H1 (cell line): ENCODE results near the gene FABP6. TPM values are rescaled to one million over a fixed set of nuclear protein-coding genes. Genes with fewer than 3 reads are reported as not detected.

ENCODE experiments used
- CTCF ChIA-PET: fragments of 300-600 bp; sonication (Branson Sonifier 250); formaldehyde crosslinking; loops from one replicate; lab custom pipeline; 2021; ENCODE audit not compliant: partially characterized antibody; lab: Charles Lee
- POLR2A ChIA-PET: fragments of 300-600 bp; sonication (Branson Sonifier 250); formaldehyde crosslinking; loops from one replicate; lab custom pipeline; 2021; ENCODE audit warnings: inconsistent platforms; ENCODE audit not compliant: partially characterized antibody; lab: Charles Lee
- DNase-seq, 2 experiments: peaks; one replicate each; pipeline versions ENCODE4 v3.0.0 to v3.0.0-alpha.2; 2010 to 2022; ENCODE audit warnings: low spot score in 2 of 2, low read depth in 1 of 2, mixed read lengths in 1 of 2
- FAIRE-seq: peaks from 2 replicates; lab custom pipeline; 2011; peaks lifted over from hg19 to GRCh38; lab: Jason Lieb, UNC
- H2AFZ ChIP-seq: 2 replicates; pipeline ENCODE4 v1.8.1; 2012; ENCODE audit warnings: low read length, inconsistent platforms
- H2AK5ac ChIP-seq: 2 replicates; pipeline ENCODE4 v1.6.1; 2013; ENCODE audit warnings: low read depth, low read length
- H2BK120ac ChIP-seq: replicated peaks from 2 replicates; pipeline ENCODE3; 2013; ENCODE audit warnings: low read depth, low read length, inconsistent platforms
- H2BK12ac ChIP-seq: 2 replicates; pipeline ENCODE4 v1.6.1; 2013; ENCODE audit warnings: low read depth, low read length
- H2BK15ac ChIP-seq: 2 replicates; pipeline ENCODE4 v1.6.1; 2013; ENCODE audit warnings: low read length
- H2BK20ac ChIP-seq: 2 replicates; pipeline ENCODE4 v1.6.1; 2013; ENCODE audit warnings: low read length
- H2BK5ac ChIP-seq: 2 replicates; pipeline ENCODE4 v1.6.1; 2013; ENCODE audit warnings: low read depth, low read length
- H3K14ac ChIP-seq: 2 replicates; pipeline ENCODE4 v1.6.1; 2013; ENCODE audit warnings: inconsistent platforms; ENCODE audit not compliant: insufficient read length
- H3K18ac ChIP-seq: 2 replicates; pipeline ENCODE4 v1.6.1; 2013; ENCODE audit warnings: low read length; ENCODE audit errors: extremely low read depth
- H3K23ac ChIP-seq: 2 replicates; pipeline ENCODE4 v1.6.1; 2013; ENCODE audit warnings: inconsistent platforms; ENCODE audit not compliant: insufficient read length
- H3K23me2 ChIP-seq: 2 replicates; pipeline ENCODE4 v1.6.1; 2013; ENCODE audit warnings: low read depth, low read length
- H3K27ac ChIP-seq: 2 replicates; pipeline ENCODE4 v1.6.1; 2011; ENCODE audit warnings: low read depth, low read length, inconsistent platforms
- H3K27me3 ChIP-seq, 4 experiments: replicated peaks in 1 of 4; 1 replicate in 1 of 4; 2 replicates in 3 of 4; pipeline versions ENCODE4 v1.6.1 to v1.8.1; 2011 to 2013; ENCODE audit warnings: low read length in 3 of 4, mild to moderate bottlenecking in 3 of 4, inconsistent platforms in 2 of 4, mixed read lengths in 2 of 4, moderate library complexity in 1 of 4; ENCODE audit not compliant: control insufficient read depth in 3 of 4, insufficient read depth in 3 of 4; ENCODE audit errors: extremely low read depth in 1 of 4
- H3K36me3 ChIP-seq, 4 experiments: 2 replicates each; pipeline versions ENCODE4 v1.6.1 to v1.8.1; 2011 to 2013; ENCODE audit warnings: mild to moderate bottlenecking in 4 of 4, low read length in 3 of 4, moderate library complexity in 2 of 4, control low read depth in 1 of 4, inconsistent platforms in 1 of 4; ENCODE audit not compliant: insufficient read depth in 4 of 4, control insufficient read depth in 2 of 4
- H3K4ac ChIP-seq: replicated peaks from 2 replicates; pipeline ENCODE3; 2013; ENCODE audit warnings: low read length, low read depth, mixed read lengths, inconsistent platforms; ENCODE audit not compliant: insufficient read length
- H3K4me1 ChIP-seq, 4 experiments: replicated peaks in 1 of 4; 1 replicate in 1 of 4; 2 replicates in 3 of 4; pipeline versions ENCODE4 v1.6.1 to v1.8.1; 2011 to 2013; ENCODE audit warnings: low read length in 3 of 4, inconsistent platforms in 2 of 4, mixed read lengths in 1 of 4; ENCODE audit not compliant: insufficient read depth in 4 of 4, control insufficient read depth in 3 of 4
- H3K4me2 ChIP-seq, 2 experiments: 2 replicates each; pipeline versions ENCODE4 v1.6.1 to v1.8.1; 2011 to 2013; ENCODE audit warnings: low read depth in 2 of 2, low read length in 2 of 2, control low read depth in 1 of 2, inconsistent platforms in 1 of 2, mild to moderate bottlenecking in 1 of 2; ENCODE audit not compliant: insufficient read depth in 1 of 2
- H3K4me3 ChIP-seq, 4 experiments: fragments of 200-600, 300-600 bp in 1 of 4; sonication (generic), shearing (Covaris generic), sonication (Bioruptor Twin) in 1 of 4; 2 replicates each; pipeline versions ENCODE4 v1.5.1 to v1.8.1; 2011 to 2016; ENCODE audit warnings: low read length in 4 of 4, low read depth in 3 of 4, control low read depth in 2 of 4, inconsistent platforms in 2 of 4, mild to moderate bottlenecking in 2 of 4, mixed read lengths in 1 of 4, moderate library complexity in 1 of 4; ENCODE audit not compliant: insufficient read depth in 2 of 4; ENCODE audit errors: extremely low read depth in 1 of 4
- H3K56ac ChIP-seq: replicated peaks from 2 replicates; pipeline ENCODE3; 2013; ENCODE audit warnings: low read depth, mild to moderate bottlenecking, mixed read lengths, low read length, inconsistent platforms; ENCODE audit not compliant: insufficient read length
- H3K79me1 ChIP-seq: 2 replicates; pipeline ENCODE4 v1.6.1; 2013; ENCODE audit warnings: low read depth, low read length, control low read depth
- H3K79me2 ChIP-seq, 2 experiments: 2 replicates each; pipeline versions ENCODE4 v1.6.1 to v1.8.1; 2012 to 2013; ENCODE audit warnings: low read length in 2 of 2, mild to moderate bottlenecking in 2 of 2, inconsistent platforms in 1 of 2; ENCODE audit not compliant: insufficient read depth in 2 of 2, control insufficient read depth in 1 of 2
- H3K9ac ChIP-seq, 4 experiments: replicated peaks in 1 of 4; 1 replicate in 1 of 4; 2 replicates in 3 of 4; pipeline versions ENCODE4 v1.6.1 to v1.8.1; 2011 to 2013; ENCODE audit warnings: low read depth in 3 of 4, low read length in 3 of 4, control low read depth in 2 of 4, mild to moderate bottlenecking in 2 of 4, moderate library complexity in 2 of 4, inconsistent platforms in 1 of 4; ENCODE audit errors: extremely low read depth in 1 of 4
- H3K9me3 ChIP-seq, 2 experiments: 2 replicates each; pipeline versions ENCODE4 v1.6.1 to v1.8.1; 2012 to 2013; ENCODE audit warnings: mild to moderate bottlenecking in 2 of 2, moderate library complexity in 2 of 2, control low read depth in 1 of 2, inconsistent platforms in 1 of 2, low read depth in 1 of 2, low read length in 1 of 2, mixed read lengths in 1 of 2; ENCODE audit not compliant: insufficient read depth in 2 of 2
- H4K20me1 ChIP-seq, 2 experiments: replicated peaks in 1 of 2; 2 replicates each; pipeline versions ENCODE3 to v1.8.1; 2011 to 2013; ENCODE audit warnings: inconsistent platforms in 2 of 2, low read length in 2 of 2, mild to moderate bottlenecking in 1 of 2; ENCODE audit not compliant: insufficient read depth in 2 of 2, control insufficient read depth in 1 of 2
- H4K5ac ChIP-seq: 2 replicates; pipeline ENCODE4 v1.6.1; 2013; ENCODE audit warnings: low read length, low read depth, mixed read lengths, inconsistent platforms; ENCODE audit not compliant: insufficient read length
- H4K8ac ChIP-seq: 2 replicates; pipeline ENCODE4 v1.8.0; 2013; ENCODE audit warnings: mild to moderate bottlenecking, moderate library complexity, low read length, inconsistent platforms; ENCODE audit not compliant: insufficient read depth; ENCODE audit errors: extremely low read depth
- H4K91ac ChIP-seq: replicated peaks from 2 replicates; pipeline ENCODE3; 2013; ENCODE audit warnings: low read length, mixed read lengths, inconsistent platforms; ENCODE audit not compliant: insufficient read length
- BCL11A ChIP-seq, 2 experiments: IDR thresholded peaks; one replicate each; pipeline ENCODE4 v1.6.1; 2011; ENCODE audit warnings: low read depth in 2 of 2, low read length in 2 of 2, mild to moderate bottlenecking in 2 of 2
- CREB1 ChIP-seq: IDR thresholded peaks from 2 replicates; pipeline ENCODE4 v1.6.1; 2012; ENCODE audit warnings: inconsistent platforms
- EGR1 ChIP-seq: IDR thresholded peaks from 2 replicates; pipeline ENCODE4 v1.6.1; 2011; ENCODE audit warnings: low read depth, low read length, borderline replicate concordance
- EZH2 ChIP-seq: fragments of 200-600 bp; sonication (generic); IDR thresholded peaks from 2 replicates; pipeline ENCODE4 v1.7.1; 2012; ENCODE audit warnings: low read depth, mild to moderate bottlenecking, moderate library complexity, low read length, inconsistent platforms; ENCODE audit not compliant: severe bottlenecking
- GTF2F1 ChIP-seq: IDR thresholded peaks from 2 replicates; pipeline ENCODE4 v1.6.1; 2012; ENCODE audit warnings: low read depth, low read length, improper control_type of control experiment, borderline replicate concordance
- HDAC6 ChIP-seq: IDR thresholded peaks from one replicate; pipeline ENCODE4 v1.7.1; 2012; ENCODE audit warnings: low read depth, mild to moderate bottlenecking, inconsistent platforms, low read length, moderate library complexity
- RFX5 ChIP-seq: IDR thresholded peaks from 2 replicates; pipeline ENCODE4 v1.6.1; 2011; ENCODE audit warnings: low read depth, low read length, improper control_type of control experiment, borderline replicate concordance
- SIX5 ChIP-seq: IDR thresholded peaks from 2 replicates; pipeline ENCODE4 v1.6.1; 2011; ENCODE audit warnings: mild to moderate bottlenecking, low read depth, low read length
- YY1 ChIP-seq: IDR thresholded peaks from 2 replicates; pipeline ENCODE4 v1.6.1; 2011; ENCODE audit warnings: low read depth, mild to moderate bottlenecking, low read length
- WGBS, 2 experiments: shearing (Covaris generic) in 1 of 2; methylation state at CpG; one replicate each; pipeline versions ENCODE4 v1.1.6 to v1.1.7; 2013 to 2015; ENCODE audit warnings: low lambda C conversion rate in 2 of 2, mixed read lengths in 2 of 2, inconsistent platforms in 1 of 2, low coverage in 1 of 2, missing lambda C conversion rate in 1 of 2; ENCODE audit not compliant: insufficient replicate concordance in 2 of 2, insufficient coverage in 1 of 2, insufficient read length in 1 of 2; ENCODE audit errors: extremely low coverage in 1 of 2, missing lambda C conversion rate in 1 of 2; 5-methylcytosine and 5-hydroxymethylcytosine counted together
- polyA plus RNA-seq, 7 experiments: library from polyadenylated mRNA; depleted of rRNA in 3 of 7; stranded (reverse) in 5 of 7; unstranded in 2 of 7; fragments of >200 nt in 5 of 7; fragments of 200-250 nt in 2 of 7; gene quantifications; 1 replicate in 5 of 7; 2 replicates in 1 of 7; 4 replicates in 1 of 7; pipeline versions ENCODE4 v1.2.1 to v1.2.3, GENCODE V29; 2011 to 2013; ENCODE audit warnings: missing spikeins in 2 of 7, mixed read lengths in 2 of 7
- total RNA-seq: library from RNA; stranded (reverse); fragmentation: NEBNext Ultra II Directional; extraction: Animal tissue kit (Norgen Biotek cat#: 25700); gene quantifications from 2 replicates; pipeline ENCODE4 v1.2.1, GENCODE V29; 2021
- TF ChIP-seq, protein P1 (sequence below): IDR thresholded peaks from 2 replicates; pipeline ENCODE4 v1.6.1; 2011; ENCODE audit warnings: low read depth, mild to moderate bottlenecking, low read length; ENCODE audit not compliant: insufficient read depth
- TF ChIP-seq, protein P2 (sequence below): IDR thresholded peaks from 2 replicates; pipeline ENCODE4 v1.6.1; 2012; ENCODE audit warnings: inconsistent platforms

Gene FABP6
- total and polyA plus RNA-seq, 2 of the 8 experiments (the other 6 are each of a cell fraction or from before 2014, with no cell fraction given): 4.8 to 6.1 TPM

DNA sequence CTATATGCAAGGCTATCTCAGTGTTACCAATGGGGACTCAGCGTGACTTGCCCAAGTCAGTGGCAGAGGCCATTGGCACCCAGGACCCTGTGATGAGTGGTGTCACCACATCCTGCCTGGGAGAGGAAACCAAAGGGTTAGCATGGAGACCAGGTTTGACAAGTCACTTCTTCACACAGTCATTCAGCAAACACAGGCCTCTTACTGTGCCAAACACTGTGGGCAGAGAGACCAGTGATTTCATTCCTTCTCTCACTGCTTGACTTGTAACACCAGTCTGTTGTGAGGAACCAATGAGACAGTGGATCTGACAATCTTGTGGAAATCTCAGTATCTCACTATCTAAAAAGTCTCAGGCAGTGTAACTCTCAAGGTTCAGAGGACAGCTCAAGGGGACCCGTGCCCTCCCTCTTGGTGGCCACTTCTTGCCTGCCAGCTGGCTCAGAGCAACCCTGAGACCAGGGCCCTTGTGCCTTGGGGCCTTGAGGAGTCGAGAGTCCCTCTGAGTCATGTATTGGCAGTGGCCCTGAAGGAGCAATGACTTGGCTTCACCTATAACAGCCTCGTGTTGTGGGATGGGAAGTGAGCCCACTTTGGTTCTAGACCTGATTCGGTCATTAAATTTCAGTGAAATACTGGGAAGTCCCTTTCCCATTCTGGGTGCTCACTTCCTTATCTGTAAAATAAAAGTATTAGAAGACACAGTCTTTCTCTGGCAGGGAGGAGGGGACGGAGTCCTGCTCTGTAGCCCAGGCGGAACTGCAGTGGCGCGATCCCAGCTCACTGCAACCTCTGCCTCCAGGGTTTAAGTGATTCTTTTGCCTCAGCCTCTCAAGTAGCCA, 1.6 kb downstream of the FABP6 start:
- Histone ChIP-seq H4K91ac (no peak overlapping the region), H3K4me1 (peaks cover 0 to 6% (median 2%) of the 10 kb centered on the region in 4 experiments; a peak in 3 of 7 replicates), H3K9ac (no peak overlapping the region), H3K23ac (no peak overlapping the region), H3K56ac (no peak overlapping the region), H2BK120ac (no peak overlapping the region), H3K9me3 (0 out of 4 replicates have a peak, but pooled peaks cover 0 to 4% of the 10 kb centered on the region in 2 experiments), H2BK12ac (no peak overlapping the region), H3K4ac (no peak overlapping the region), H2BK5ac (no peak overlapping the region), H2BK20ac (0 out of 2 replicates have a peak overlapping the region, but pooled peaks have one; percentile 63), H3K79me1 (no peaks in the 10 kb centered on the region), H2AFZ (no peak overlapping the region), H3K4me2 (no peak overlapping the region), H3K36me3 (no peaks in the 10 kb centered on the region), H3K79me2 (no peaks in the 10 kb centered on the region), H4K8ac (no peak overlapping the region), H3K27me3 (no peaks in the 10 kb centered on the region), H3K23me2 (no peaks in the 10 kb centered on the region; the same call in 1 of the 2 replicates), H3K4me3 (no peak overlapping the region), H2BK15ac (0 out of 2 replicates have a peak overlapping the region, but pooled peaks have one; percentile 75), H4K5ac (no peak overlapping the region), H3K14ac (no peak overlapping the region), H3K27ac (no peak overlapping the region), H2AK5ac (no peak overlapping the region), H4K20me1 (no peaks in the 10 kb centered on the region), H3K18ac (no peak overlapping the region)
- CTCF ChIA-PET: interaction anchor here (1.0 to 3.3 kb wide), 11 partner anchors 9 to 160 kb away, joined by 3 to 12 read pairs (median 5); no protein-coding TSS in a partner anchor
- DNase-seq: no peak
- POLR2A ChIA-PET: interaction anchor here (0.8 to 1.6 kb wide), 3 partner anchors 12 to 15 kb away, joined by 3 to 4 read pairs (median 4); no protein-coding TSS in a partner anchor
- 95% methylated on average over 5 of the region's 9 CpGs; no CpG with 5 or more reads in 1 of the 2 experiments for WGBS, 2 experiments
- no peak for FAIRE-seq
- TF ChIP-seq, protein P1, sequence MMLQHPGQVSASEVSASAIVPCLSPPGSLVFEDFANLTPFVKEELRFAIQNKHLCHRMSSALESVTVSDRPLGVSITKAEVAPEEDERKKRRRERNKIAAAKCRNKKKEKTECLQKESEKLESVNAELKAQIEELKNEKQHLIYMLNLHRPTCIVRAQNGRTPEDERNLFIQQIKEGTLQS: no peak
- no peak for TF ChIP-seq CREB1
- TF ChIP-seq HDAC6: no peak
- TF ChIP-seq YY1: no peak
- TF ChIP-seq EGR1: no peak
- TF ChIP-seq, protein P2, sequence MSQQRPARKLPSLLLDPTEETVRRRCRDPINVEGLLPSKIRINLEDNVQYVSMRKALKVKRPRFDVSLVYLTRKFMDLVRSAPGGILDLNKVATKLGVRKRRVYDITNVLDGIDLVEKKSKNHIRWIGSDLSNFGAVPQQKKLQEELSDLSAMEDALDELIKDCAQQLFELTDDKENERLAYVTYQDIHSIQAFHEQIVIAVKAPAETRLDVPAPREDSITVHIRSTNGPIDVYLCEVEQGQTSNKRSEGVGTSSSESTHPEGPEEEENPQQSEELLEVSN: no peak
- TF ChIP-seq BCL11A (IDR thresholded peaks at IDR 0.05; ENCODE audit: low read depth in 2 of 2, low read length in 2 of 2): no peak
- no peak for TF ChIP-seq RFX5
- no peak for TF ChIP-seq EZH2
- no peak for TF ChIP-seq GTF2F1
- TF ChIP-seq SIX5: no peak
